Measurements from ENCODE around the gene MGARP.
A peak's percentile ranks its signal among the peaks of the same experiment; 100 is the strongest.

The MGARP gene

DNA sequence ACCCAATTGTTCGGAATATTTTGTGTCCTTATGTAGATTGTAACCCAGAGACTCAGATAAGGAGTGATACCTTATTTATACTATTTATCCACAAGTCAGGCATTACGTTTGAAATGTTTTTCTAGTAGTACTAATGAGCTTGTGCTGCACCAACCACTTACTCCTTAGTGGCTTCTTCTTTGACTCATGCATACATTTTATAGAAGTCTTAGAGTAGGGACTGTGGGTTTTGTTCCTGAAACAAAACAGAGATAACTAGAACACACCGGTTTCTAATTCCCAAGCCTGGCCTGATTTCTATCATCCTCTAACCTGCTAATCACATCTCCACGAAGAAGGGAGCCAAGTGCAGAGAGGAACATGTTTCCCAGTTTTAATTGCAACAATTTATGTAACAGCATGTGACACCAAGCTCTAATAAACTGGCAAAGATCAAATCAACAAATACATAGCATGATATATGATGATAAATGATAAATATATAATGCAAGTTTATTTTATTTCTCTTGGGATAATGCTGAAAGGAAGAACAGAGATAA, 32.3 kb downstream of the MGARP start:
- H3K4me3 ChIP-seq (ENCODE audit: low read depth, low read length), result no peak overlapping the region
- DNase-seq (ENCODE audit: low read depth), result no peak

GRCh38 chr4:139247241-139247640, 32.8 kb downstream of the MGARP start:
- no peak for DNase-seq (ENCODE audit: low read depth)
- H3K4me3 ChIP-seq (ENCODE audit: low read depth, low read length), result no peak overlapping the region

GRCh38 chr4:139246166-139246565, 33.9 kb downstream of the MGARP start:
- no peak overlapping the region for H3K4me3 ChIP-seq (ENCODE audit: low read depth, low read length)
- no peak for DNase-seq (ENCODE audit: low read depth)

GRCh38 chr4:139245590-139245989, 34.4 kb downstream of the MGARP start:
- H3K4me3 ChIP-seq (ENCODE audit: low read depth, low read length), result no peak overlapping the region
- no peak for DNase-seq (ENCODE audit: low read depth)

GRCh38 chr4:139243448-139244365, 36.3 kb downstream of the MGARP start:
- no peak overlapping the region for H3K4me3 ChIP-seq (ENCODE audit: low read depth, low read length)
- peak; percentile 95 for DNase-seq (ENCODE audit: low read depth)

- peak; percentile 60 for DNase-seq (ENCODE audit: low read depth)
- no peak overlapping the region for H3K4me3 ChIP-seq (ENCODE audit: low read depth, low read length)
These were observed 37.4 kb downstream of the MGARP start for GRCh38 chr4:139242511-139243051.

DNA sequence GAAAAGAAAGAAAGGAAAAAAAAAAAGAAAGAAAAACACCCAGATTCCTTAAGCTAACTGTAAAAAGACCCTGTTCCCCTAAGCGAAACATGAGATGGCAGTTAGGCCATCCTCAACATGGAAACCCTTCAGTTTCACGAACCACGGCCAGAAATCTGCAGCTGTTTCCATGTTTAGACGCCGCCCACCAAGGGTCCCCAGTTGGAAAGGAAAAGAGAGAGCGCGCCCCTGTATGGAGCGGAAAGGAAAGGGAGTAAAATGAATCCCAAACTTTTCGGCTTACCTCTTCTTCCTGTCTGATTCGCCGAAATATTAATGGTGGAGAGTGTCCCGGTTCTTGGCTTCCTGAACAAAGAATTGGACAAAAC, 38.3 kb downstream of the MGARP start:
- no peak for DNase-seq (ENCODE audit: low read depth)
- H3K4me3 ChIP-seq (ENCODE audit: low read depth, low read length), result no peak overlapping the region

- H3K4me3 ChIP-seq (ENCODE audit: low read depth, low read length), result no peak overlapping the region
- DNase-seq (ENCODE audit: low read depth), result no peak
These were observed 38.8 kb downstream of the MGARP start for GRCh38 chr4:139241086-139241783.

- H3K4me3 ChIP-seq (ENCODE audit: low read depth, low read length), result no peak overlapping the region
- DNase-seq (ENCODE audit: low read depth), result no peak
These were observed 40.8 kb downstream of the MGARP start for GRCh38 chr4:139239127-139239772.

GRCh38 chr4:139234253-139234652, 45.8 kb downstream of the MGARP start:
- no peak for DNase-seq (ENCODE audit: low read depth)
- H3K4me3 ChIP-seq (ENCODE audit: low read depth, low read length), result no peak overlapping the region

DNA sequence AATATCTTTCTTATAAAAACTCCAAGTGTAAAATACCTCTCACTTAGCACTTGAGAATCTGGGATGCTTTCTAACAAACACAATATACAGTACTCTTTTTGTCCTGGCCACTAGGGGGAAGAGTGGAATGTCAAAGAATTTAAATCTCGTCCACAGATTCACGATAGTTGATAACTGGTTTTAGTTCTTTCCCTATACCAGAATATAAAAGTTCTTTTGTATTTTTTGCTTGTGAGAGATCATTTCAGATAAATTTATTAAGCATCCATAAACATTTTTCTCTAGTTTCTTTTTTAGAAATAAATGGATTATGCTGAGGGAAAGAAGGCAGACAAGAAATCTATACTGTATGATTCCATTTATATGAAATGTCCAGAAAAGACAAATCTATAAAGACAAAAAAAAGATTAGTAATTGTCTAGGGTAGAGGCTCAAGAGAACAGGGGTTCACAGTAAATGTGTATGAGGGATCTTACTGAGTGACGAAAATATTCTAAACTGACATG, 50.4 kb downstream of the MGARP start:
- no peak for DNase-seq (ENCODE audit: low read depth)
- no peak overlapping the region for H3K4me3 ChIP-seq (ENCODE audit: low read depth, low read length)

DNA sequence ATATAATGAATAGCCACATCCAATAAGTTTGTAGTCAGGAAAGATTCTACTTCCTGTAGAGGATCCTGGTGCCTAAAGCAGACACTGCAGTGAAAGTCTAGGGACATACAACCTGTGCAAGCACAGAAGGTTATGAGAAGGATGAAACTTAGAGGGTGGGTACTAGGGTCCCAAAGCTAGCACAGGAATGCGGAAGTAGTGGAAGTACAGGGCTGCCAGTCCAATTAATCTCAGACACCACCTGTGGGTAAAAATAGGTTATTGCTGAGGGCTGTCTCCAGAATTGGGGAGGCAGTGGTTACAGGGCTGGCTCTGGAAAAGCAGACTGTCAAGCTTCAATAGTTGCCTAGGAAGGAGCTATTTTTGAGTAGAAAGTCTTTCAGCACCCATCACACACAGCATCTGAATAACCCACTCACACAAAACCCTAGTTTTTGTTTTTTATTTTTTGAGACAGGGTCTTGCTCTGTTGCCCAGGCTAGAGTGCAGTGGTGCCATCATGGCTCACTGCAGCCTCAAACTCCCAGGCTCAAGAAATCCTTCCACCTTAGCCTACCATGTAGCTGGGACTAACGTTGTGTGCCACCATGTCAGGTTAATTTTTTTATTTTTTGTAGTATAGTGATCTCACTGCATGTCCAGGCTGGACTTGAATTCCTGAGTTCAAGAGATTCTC, 52.2 kb downstream of the MGARP start:
- no peak overlapping the region for H3K4me3 ChIP-seq (ENCODE audit: low read depth, low read length)
- DNase-seq (ENCODE audit: low read depth), result no peak

DNA sequence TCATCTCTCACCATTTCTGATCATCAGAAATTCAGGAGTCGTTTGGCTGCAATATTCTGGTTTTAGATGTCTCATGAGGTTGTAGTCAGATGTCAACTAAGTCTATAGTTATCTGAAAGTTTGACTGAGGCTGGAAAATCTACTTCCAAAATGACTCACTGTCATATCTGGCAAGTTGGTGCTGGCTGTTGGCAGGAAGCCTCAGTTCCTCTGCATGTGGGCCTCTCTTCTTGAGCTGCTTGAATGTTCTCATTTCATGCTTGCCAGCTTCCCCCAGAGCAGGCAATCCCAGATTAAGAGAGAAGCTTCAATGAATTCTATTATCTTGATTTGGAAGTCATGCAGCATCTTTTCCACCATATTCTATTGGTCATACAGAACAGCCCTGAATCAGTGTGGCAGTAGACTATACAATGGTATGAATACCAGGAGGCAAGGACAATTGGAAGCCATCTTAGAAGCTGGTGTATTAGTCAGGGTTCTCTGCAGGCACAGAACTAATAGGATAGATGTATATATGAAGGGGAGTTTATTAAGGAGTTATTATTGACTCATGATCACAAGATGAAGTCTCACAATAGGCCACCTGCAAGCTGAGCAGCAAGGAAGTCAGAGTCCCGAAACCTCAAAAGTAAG, 56.2 kb downstream of the MGARP start:
- peak; percentile 45 for DNase-seq (ENCODE audit: low read depth)
- no peak overlapping the region for H3K4me3 ChIP-seq (ENCODE audit: low read depth, low read length)

DNA sequence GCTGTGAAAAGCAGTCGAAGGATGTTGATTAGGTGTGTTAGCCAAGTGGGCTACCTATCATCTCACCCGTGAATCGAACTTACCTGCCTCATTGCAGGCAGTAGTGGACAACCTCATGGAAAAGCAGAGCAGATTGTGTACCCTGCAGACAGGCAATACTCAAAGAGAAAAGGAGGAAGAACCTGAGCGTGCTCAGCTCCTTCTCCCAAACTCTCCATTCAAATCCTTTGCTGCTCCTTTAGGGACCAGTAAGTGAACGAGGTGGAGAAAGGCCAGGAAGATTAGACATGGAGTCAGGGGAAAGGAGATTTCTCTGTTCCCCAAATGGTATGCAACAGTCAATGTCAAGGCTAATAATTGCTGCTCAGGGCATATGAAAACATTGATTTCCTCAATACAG, 57.8 kb downstream of the MGARP start:
- no peak overlapping the region for H3K4me3 ChIP-seq (ENCODE audit: low read depth, low read length)
- no peak for DNase-seq (ENCODE audit: low read depth)

DNA sequence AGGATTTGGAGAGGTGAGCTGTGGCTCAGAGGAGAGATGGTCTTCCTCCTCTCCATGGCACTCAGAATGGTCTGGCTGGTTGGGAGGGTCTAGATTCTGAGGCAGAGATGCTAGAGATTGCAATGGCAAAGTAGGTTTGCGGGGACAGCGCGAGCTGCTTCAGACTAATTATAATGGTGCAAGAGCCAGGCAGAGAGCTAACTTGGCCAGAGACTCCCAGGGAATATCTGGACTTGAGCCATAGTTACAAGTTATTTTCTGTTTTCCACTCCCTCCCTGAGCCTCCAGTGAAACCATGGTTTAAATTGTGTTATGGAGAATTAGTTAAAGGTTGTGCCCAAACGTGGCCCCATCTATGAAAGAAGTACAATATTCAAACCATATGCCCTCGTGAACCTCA, 58.3 kb downstream of the MGARP start:
- no peak overlapping the region for H3K4me3 ChIP-seq (ENCODE audit: low read depth, low read length)
- DNase-seq (ENCODE audit: low read depth), result no peak

DNA sequence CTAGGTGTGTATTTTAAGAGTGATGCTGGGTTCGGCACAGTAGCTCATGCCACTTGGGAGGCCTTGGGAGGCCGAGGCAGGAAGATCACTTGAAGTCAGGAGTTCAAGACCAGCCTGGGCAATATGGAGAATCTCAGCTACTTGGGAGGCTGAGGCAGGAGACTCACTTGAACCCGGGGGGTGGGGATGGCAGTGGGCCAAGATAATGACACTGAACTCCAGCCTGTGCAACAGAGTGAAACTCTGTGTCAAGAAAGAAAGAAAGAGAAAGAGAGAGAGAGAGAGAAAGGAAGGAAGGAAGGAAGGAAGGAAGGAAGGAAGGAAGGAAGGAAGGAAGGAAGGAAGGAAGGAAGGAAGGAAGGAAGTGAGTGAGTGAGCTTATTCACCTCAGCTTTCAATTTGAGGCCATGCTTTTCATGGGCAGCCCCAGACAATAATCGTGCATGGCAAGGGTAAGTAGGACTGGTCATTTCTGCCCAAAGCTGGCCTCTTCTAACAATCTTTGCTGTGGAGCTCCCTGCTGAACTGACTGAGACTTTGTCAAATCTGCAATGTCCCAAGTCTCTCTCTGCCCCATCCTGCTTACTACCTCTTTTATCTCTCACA, 60.5 kb downstream of the MGARP start:
- no peak for DNase-seq (ENCODE audit: low read depth)
- no peak overlapping the region for H3K4me3 ChIP-seq (ENCODE audit: low read depth, low read length)
